DND-41 (cell line): Measurements from ENCODE around the gene KCNMA1.

Source experiments
- CTCF ChIP-seq: IDR thresholded peaks from 2 replicates; pipeline ENCODE4 v1.5.1; 2012; ENCODE audit warnings: borderline replicate concordance, low read length, moderate library complexity, mild to moderate bottlenecking; ENCODE audit not compliant: poor library complexity, severe bottlenecking; ENCODE audit errors: extremely low read depth
- EZH2 ChIP-seq: IDR thresholded peaks from 3 replicates; pipeline ENCODE4 v1.6.1; 2012; ENCODE audit warnings: borderline replicate concordance, low read depth, mild to moderate bottlenecking, moderate library complexity, low read length, inconsistent platforms; ENCODE audit not compliant: severe bottlenecking

- TF ChIP-seq CTCF (no peak), EZH2 (no peak)
Observed at GRCh38 chr10:77504873-77505257, 132.7 kb downstream of the KCNMA1 start.
